Body of pancreas (tissue), 4 donors: ENCODE measurements around the gene TEAD3. TPM values are rescaled to one million over a fixed set of nuclear protein-coding genes. Genes with fewer than 3 reads are reported as not detected.

Source experiments
- ATAC-seq: fragments of 150-250 bp; one replicate; pipeline ENCODE4 v1.9.1; 2016
- DNase-seq, 4 donors: peaks; one replicate each; pipeline ENCODE4 v3.0.0-alpha.2; 2019
- H3K27ac ChIP-seq, 4 donors: fragments of 200-600 bp; sonication (generic); 1 replicate in 3 of 4; 2 replicates in 1 of 4; pipeline versions ENCODE4 v1.5.1 to v1.6.1; 2016 to 2019; ENCODE audit warnings: mild to moderate bottlenecking in 1 of 4, mixed read lengths in 1 of 4, moderate library complexity in 1 of 4
- H3K27me3 ChIP-seq, 2 donors: fragments of 200-600 bp; sonication (generic); one replicate each; pipeline ENCODE4 v1.6.0; 2016; ENCODE audit warnings: mild to moderate bottlenecking in 1 of 2
- H3K36me3 ChIP-seq, 2 donors: fragments of 200-600 bp; sonication (generic); replicated peaks in 1 of 2; 2 replicates each; pipeline ENCODE4 v1.5.1; 2016; ENCODE audit warnings: low read depth in 2 of 2; ENCODE audit not compliant: insufficient read depth in 1 of 2
- H3K4me1 ChIP-seq: fragments of 200-600 bp; sonication (generic); one replicate; pipeline ENCODE4 v1.6.0; 2016
- H3K4me3 ChIP-seq, 2 donors: fragments of 200-600 bp; sonication (generic); 1 replicate in 1 of 2; 2 replicates in 1 of 2; pipeline ENCODE4 v1.5.1; 2016 to 2019
- H3K9me3 ChIP-seq, 3 donors: fragments of 200-600 bp; sonication (generic); 1 replicate in 2 of 3; 2 replicates in 1 of 3; pipeline ENCODE4 v1.5.1; 2016
- CTCF ChIP-seq, 7 experiments: fragments of 450-650 bp in 4 of 7; fragments of 200-600 bp in 3 of 7; sonication (generic) in 3 of 7; IDR thresholded peaks; one replicate each; pipeline ENCODE4 v1.5.1; 2016 to 2019; ENCODE audit warnings: antibody characterized with exemption in 7 of 7
- POLR2A ChIP-seq, 3 donors: fragments of 450-650 bp; IDR thresholded peaks; one replicate each; pipeline ENCODE4 v1.6.1; 2016; ENCODE audit warnings: antibody characterized with exemption in 3 of 3, mild to moderate bottlenecking in 2 of 3
- WGBS, 2 donors: methylation state at CpG; one replicate each; pipeline ENCODE4 v1.1.5; 2017; 5-methylcytosine and 5-hydroxymethylcytosine counted together
- intact Hi-C: fragments of 100-400 bp; cut with DNase I; formaldehyde crosslinking; loops from one replicate; pipeline ENCODE4 v1.15.1; 2023
- total RNA-seq, 2 donors: library from RNA; depleted of rRNA; stranded (reverse); fragments of >200 nt; gene quantifications; one replicate each; pipeline ENCODE4 v1.1.0, GENCODE V29; 2016

Gene TEAD3
- total RNA-seq, 2 donors from 2014 or later = 6.5 to 8.9 TPM

- DNase-seq = no peak
- H3K27ac ChIP-seq = no peak overlapping the region
- H3K9me3 ChIP-seq = peaks cover 0 to 7% (median 2%) of the 10 kb centered on the region in 3 donors
- ATAC-seq = no peak
- no peaks in the 10 kb centered on the region for H3K27me3 ChIP-seq
- TF ChIP-seq POLR2A (IDR thresholded peaks at IDR 0.05) (no peak), CTCF (IDR thresholded peaks at IDR 0.05) (no peak)
- no peaks in the 10 kb centered on the region for H3K36me3 ChIP-seq
- no peak overlapping the region for H3K4me3 ChIP-seq
- intact Hi-C loops = no loop called here
- WGBS, 2 donors = 63 to 74% methylated on average over 4 of the region's 4 CpGs
- no peaks in the 10 kb centered on the region for H3K4me1 ChIP-seq
Observed at GRCh38 chr6:35432291-35432690, 64.6 kb downstream of the TEAD3 start.

- TF ChIP-seq POLR2A (IDR thresholded peaks at IDR 0.05) (no peak), CTCF (IDR thresholded peaks at IDR 0.05) (no peak)
- Histone ChIP-seq H3K36me3 (peaks cover 0 to 5% of the 10 kb centered on the region in 2 donors), H3K4me3 (no peak overlapping the region), H3K27me3 (no peaks in the 10 kb centered on the region), H3K27ac (no peak overlapping the region), H3K9me3 (peaks cover 0 to 7% (median 2%) of the 10 kb centered on the region in 3 donors), H3K4me1 (no peaks in the 10 kb centered on the region)
- intact Hi-C loops = no loop called here
- WGBS, 2 donors = 96 to 97% methylated on average over 2 of the region's 2 CpGs
- DNase-seq (no peak), ATAC-seq (no peak)
Observed at GRCh38 chr6:35429463-35429862, 67.4 kb downstream of the TEAD3 start.

DNA sequence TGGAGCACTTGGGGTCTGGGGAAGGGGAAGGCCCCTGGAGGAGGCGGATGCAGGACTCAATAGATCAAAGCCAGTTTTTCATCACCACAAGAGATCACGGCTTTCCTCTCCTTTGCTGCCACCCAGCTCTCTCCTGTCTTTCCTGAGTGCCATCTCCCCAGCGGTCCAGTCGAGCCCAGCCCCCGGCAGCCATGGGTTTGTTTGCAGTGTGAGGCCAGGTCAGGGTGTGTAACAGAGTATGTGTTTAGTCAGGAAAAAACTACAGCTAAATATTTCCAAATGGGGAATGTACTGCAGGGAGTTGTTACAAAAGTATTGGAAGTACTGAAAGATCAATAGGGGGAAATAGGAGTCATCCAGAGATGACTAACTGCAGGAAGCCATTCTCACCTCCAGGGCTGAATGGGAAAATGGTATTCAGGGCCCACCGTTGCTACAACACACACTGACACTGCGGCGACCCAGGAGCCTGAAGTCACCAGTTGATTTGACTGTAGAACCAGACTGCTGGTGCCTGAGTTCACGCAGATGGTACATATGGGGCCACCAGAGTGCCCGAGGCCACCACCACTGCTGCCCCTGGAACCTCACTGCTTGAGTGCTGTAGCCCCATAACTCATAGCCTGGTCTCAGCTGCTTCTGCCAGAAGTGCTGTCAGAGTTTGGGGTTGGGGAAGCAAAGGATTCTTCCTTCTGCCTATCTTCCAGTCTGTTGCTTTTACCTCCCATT is 68.3 kb downstream of the TEAD3 start:
- DNase-seq (no peak), ATAC-seq (no peak)
- peaks cover 0 to 7% (median 2%) of the 10 kb centered on the region in 3 donors for H3K9me3 ChIP-seq
- TF ChIP-seq POLR2A (IDR thresholded peaks at IDR 0.05) = no peak
- no peak for TF ChIP-seq CTCF (IDR thresholded peaks at IDR 0.05)
- no peaks in the 10 kb centered on the region for H3K4me1 ChIP-seq
- intact Hi-C loops = no loop called here
- H3K4me3 ChIP-seq = no peak overlapping the region
- 84 to 89% methylated on average over 10 of the region's 10 CpGs for WGBS, 2 donors
- H3K27me3 ChIP-seq = no peaks in the 10 kb centered on the region
- no peak overlapping the region for H3K27ac ChIP-seq
- peaks cover 0 to 6% of the 10 kb centered on the region in 2 donors for H3K36me3 ChIP-seq

GRCh38 chr6:35427851-35428321 is 69.0 kb downstream of the TEAD3 start:
- WGBS, 2 donors = 84 to 100% methylated on average over 4 to 9 of the region's 9 CpGs
- no peak for TF ChIP-seq POLR2A (IDR thresholded peaks at IDR 0.05)
- no peak for TF ChIP-seq CTCF (IDR thresholded peaks at IDR 0.05)
- Histone ChIP-seq H3K4me1 (no peaks in the 10 kb centered on the region), H3K36me3 (peaks cover 0 to 6% of the 10 kb centered on the region in 2 donors), H3K9me3 (peaks cover 0 to 7% (median 2%) of the 10 kb centered on the region in 3 donors), H3K27ac (no peak overlapping the region), H3K4me3 (no peak overlapping the region), H3K27me3 (no peaks in the 10 kb centered on the region)
- intact Hi-C loops = no loop called here
- no peak for DNase-seq
- ATAC-seq = no peak

GRCh38 chr6:35427435-35427834 is 69.4 kb downstream of the TEAD3 start:
- H3K27ac ChIP-seq = no peak overlapping the region
- no peaks in the 10 kb centered on the region for H3K27me3 ChIP-seq
- DNase-seq (no peak), ATAC-seq (no peak)
- H3K36me3 ChIP-seq = peaks cover 0 to 6% of the 10 kb centered on the region in 2 donors
- intact Hi-C loops = no loop called here
- no peaks in the 10 kb centered on the region for H3K4me1 ChIP-seq
- H3K9me3 ChIP-seq = peaks cover 0 to 7% (median 2%) of the 10 kb centered on the region in 3 donors
- WGBS, 2 donors = 98% methylated on average over 5 of the region's 5 CpGs
- no peak overlapping the region for H3K4me3 ChIP-seq
- TF ChIP-seq POLR2A (IDR thresholded peaks at IDR 0.05) (no peak), CTCF (IDR thresholded peaks at IDR 0.05) (no peak)
